Keratinocyte (primary cell): Measurements from ENCODE around the gene ATP5F1E. TPM values are rescaled to one million over a fixed set of nuclear protein-coding genes. Genes with fewer than 3 reads are reported as not detected.
A peak's percentile ranks its signal among the peaks of the same experiment; 100 is the strongest.
"Not testable (repeated sequence)": the region's sequence is repeated elsewhere in the genome, so short reads cannot be mapped to it uniquely, and the experiment has no call there.

Experiments
- DNase-seq: peaks from one replicate; pipeline ENCODE4 v3.0.0-alpha.2; 2011; ENCODE audit warnings: low read depth, missing footprints, low spot score
- FAIRE-seq: peaks from 2 replicates; lab custom pipeline; 2011; peaks lifted over from hg19 to GRCh38; lab: Jason Lieb, UNC
- H2AFZ ChIP-seq: 2 replicates; pipeline ENCODE4 v1.6.0; 2012; ENCODE audit warnings: low read length, control low read depth, inconsistent platforms; ENCODE audit not compliant: control insufficient read depth
- H3K27ac ChIP-seq: 2 replicates; pipeline ENCODE4 v1.5.1; 2011; ENCODE audit warnings: low read length; ENCODE audit not compliant: control insufficient read depth, insufficient read depth
- H3K27me3 ChIP-seq: 3 replicates; pipeline ENCODE4 v1.6.0; 2011; ENCODE audit warnings: low read length; ENCODE audit not compliant: control insufficient read depth, insufficient read depth; ENCODE audit errors: extremely low read depth
- H3K36me3 ChIP-seq, 2 experiments: 2 replicates in 1 of 2; 3 replicates in 1 of 2; pipeline ENCODE4 v1.5.1; 2011; ENCODE audit warnings: low read length in 2 of 2, mild to moderate bottlenecking in 1 of 2; ENCODE audit not compliant: control insufficient read depth in 2 of 2, insufficient read depth in 2 of 2; ENCODE audit errors: extremely low read depth in 1 of 2
- H3K4me1 ChIP-seq: 3 replicates; pipeline ENCODE4 v1.5.1; 2011; ENCODE audit warnings: low read length; ENCODE audit not compliant: control insufficient read depth, insufficient read depth; ENCODE audit errors: extremely low read depth
- H3K4me2 ChIP-seq: 3 replicates; pipeline ENCODE4 v1.6.0; 2011; ENCODE audit warnings: low read depth, low read length; ENCODE audit not compliant: control insufficient read depth, insufficient read depth; ENCODE audit errors: extremely low read depth
- H3K4me3 ChIP-seq, 3 experiments: fragments of 200-600 bp in 1 of 3; sonication (generic) in 1 of 3; 2 replicates in 2 of 3; 3 replicates in 1 of 3; pipeline ENCODE4 v1.5.1; 2011 to 2016; ENCODE audit warnings: low read length in 3 of 3, mild to moderate bottlenecking in 3 of 3, control low read depth in 2 of 3, inconsistent platforms in 1 of 3, low read depth in 1 of 3, mixed read lengths in 1 of 3, mixed run types in 1 of 3, moderate library complexity in 1 of 3; ENCODE audit not compliant: control insufficient read depth in 2 of 3, insufficient read depth in 2 of 3; ENCODE audit errors: extremely low read depth in 1 of 3
- H3K79me2 ChIP-seq: 2 replicates; pipeline ENCODE4 v1.6.0; 2012; ENCODE audit warnings: low read length; ENCODE audit not compliant: control insufficient read depth, insufficient read depth
- H3K9ac ChIP-seq: 3 replicates; pipeline ENCODE4 v1.6.0; 2011; ENCODE audit warnings: low read length; ENCODE audit not compliant: control insufficient read depth, insufficient read depth; ENCODE audit errors: extremely low read depth
- H3K9me1 ChIP-seq: 3 replicates; pipeline ENCODE4 v1.6.0; 2011; ENCODE audit warnings: low read length; ENCODE audit not compliant: control insufficient read depth, insufficient read depth; ENCODE audit errors: extremely low read depth
- H3K9me3 ChIP-seq: 2 replicates; pipeline ENCODE4 v1.5.1; 2012; ENCODE audit warnings: low read depth, low read length; ENCODE audit not compliant: control insufficient read depth
- H4K20me1 ChIP-seq: 3 replicates; pipeline ENCODE4 v1.6.0; 2011; ENCODE audit warnings: low read length; ENCODE audit not compliant: control insufficient read depth, insufficient read depth; ENCODE audit errors: extremely low read depth
- CTCF ChIP-seq, 3 experiments: IDR thresholded peaks in 1 of 3; conservative IDR thresholded peaks in 1 of 3; optimal IDR thresholded peaks in 1 of 3; 2 replicates in 2 of 3; 3 replicates in 1 of 3; pipeline versions ENCODE3 to v1.5.1; 2011; ENCODE audit warnings: low read length in 3 of 3, mild to moderate bottlenecking in 3 of 3, moderate library complexity in 2 of 3, control low read depth in 1 of 3, inconsistent platforms in 1 of 3; ENCODE audit not compliant: insufficient read depth in 2 of 3; ENCODE audit errors: extremely low read depth in 1 of 3
- EZH2 ChIP-seq: IDR thresholded peaks from one replicate; pipeline ENCODE4 v1.6.1; 2012; ENCODE audit warnings: inconsistent platforms, mild to moderate bottlenecking, low read length, moderate library complexity
- dilution Hi-C: fragments of 300-500 bp; cut with MboI; formaldehyde crosslinking; loops from one replicate; pipeline ENCODE4 v1.7.0; 2020; ENCODE audit warnings: low sequenced_read_pairs; ENCODE audit not compliant: extremely low pct_ligation_motif_present
- polyA plus RNA-seq, 5 experiments: library from polyadenylated mRNA; depleted of rRNA in 3 of 5; stranded (reverse) in 3 of 5; stranded (forward) in 1 of 5; unstranded in 1 of 5; fragments of >200 nt; gene quantifications; 1 replicate in 1 of 5; 2 replicates in 3 of 5; 3 replicates in 1 of 5; pipeline versions ENCODE4 v1.2.1 to v1.2.3, GENCODE V29; 2011 to 2012; ENCODE audit warnings: missing spikeins in 2 of 5, low read depth in 1 of 5, low replicate concordance in 1 of 5

ATP5F1E gene
- polyA plus RNA-seq, 1 donor (not counting 4 experiments of a cell fraction or from before 2014, with no cell fraction given) = 99.7 TPM

GRCh38 chr20:59042151-59042795, 10.1 kb upstream of the ATP5F1E start, which contains the start of gene PRELID3B:
PRELID3B (minus strand) TSS chr20:59042786; CDS start chr20:59042730, 56 bp downstream.
- H3K36me3 ChIP-seq = peaks cover 11 to 24% of the 10 kb centered on the region in 2 experiments
- peak within 1 kb of the TSS; percentile 96 for H2AFZ ChIP-seq
- peaks cover 32% of the 10 kb centered on the region for H3K4me1 ChIP-seq
- TF ChIP-seq EZH2 (no peak), CTCF (optimal IDR thresholded peaks at IDR 0.05 in 1 of 3, IDR thresholded peaks at IDR 0.05 in 1 of 3, conservative IDR thresholded peaks at IDR 0.05 in 1 of 3; ENCODE audit: extremely low read depth in 1 of 3, insufficient read depth in 2 of 3, low read length in 3 of 3) (peak in 1 of 3 experiments; percentile 8)
- H3K9me3 ChIP-seq = no peaks in the 10 kb centered on the region
- no peak for DNase-seq
- no peaks in the 10 kb centered on the region for H3K27me3 ChIP-seq
- peak within 1 kb of the TSS; percentile 80 for H3K27ac ChIP-seq
- no peak for FAIRE-seq
- H3K4me2 ChIP-seq = peak within 1 kb of the TSS; percentile 90
- peak within 1 kb of the TSS; percentile 86 for H3K9ac ChIP-seq
- H3K79me2 ChIP-seq = peaks cover 53% of the 10 kb centered on the region
- H3K4me3 ChIP-seq = peak within 1 kb of the TSS; percentile 75 to 95 (median 85)
- peaks cover 4% of the 10 kb centered on the region for H3K9me1 ChIP-seq
- no peaks in the 10 kb centered on the region for H4K20me1 ChIP-seq
- dilution Hi-C loops = no loop called here

- H3K36me3 ChIP-seq = peaks cover 16 to 30% of the 10 kb centered on the region in 2 experiments
- H3K27ac ChIP-seq = peak overlapping the region; percentile 80
- H3K4me3 ChIP-seq = peak overlapping the region; percentile 75 to 95 (median 85)
- peaks cover 58% of the 10 kb centered on the region for H3K79me2 ChIP-seq
- FAIRE-seq, H3K27me3 ChIP-seq, H2AFZ ChIP-seq, H3K9me3 ChIP-seq, H4K20me1 ChIP-seq, H3K9me1 ChIP-seq, dilution Hi-C loops, DNase-seq: not testable (repeated sequence)
- H3K9ac ChIP-seq = peak overlapping the region; percentile 86
- peaks cover 32% of the 10 kb centered on the region for H3K4me1 ChIP-seq
- H3K4me2 ChIP-seq = peak overlapping the region; percentile 73
These were observed 9.4 kb upstream of the ATP5F1E start for GRCh38 chr20:59041487-59041886.
